Esophagus muscularis mucosa (tissue), 4 donors: ENCODE results near the gene TRAF3. TPM values are rescaled to one million over a fixed set of nuclear protein-coding genes. Genes with fewer than 3 reads are reported as not detected.

ENCODE experiments used
- DNase-seq: peaks from one replicate; pipeline ENCODE4 v3.0.0-alpha.2; 2017; ENCODE audit errors: extremely low spot score
- H3K27ac ChIP-seq, 4 donors: fragments of 200-600 bp; sonication (generic); replicated peaks in 1 of 4; 1 replicate in 3 of 4; 2 replicates in 1 of 4; pipeline ENCODE4 v1.5.1; 2016 to 2019; ENCODE audit warnings: mild to moderate bottlenecking in 1 of 4
- H3K27me3 ChIP-seq, 4 donors: fragments of 200-600 bp; sonication (generic); one replicate each; pipeline versions ENCODE4 v1.5.1 to v1.6.0; 2016 to 2019
- H3K36me3 ChIP-seq, 4 donors: fragments of 200-600 bp; sonication (generic); one replicate each; pipeline ENCODE4 v1.5.1; 2016 to 2019
- H3K4me1 ChIP-seq, 4 donors: fragments of 200-600 bp; sonication (generic); one replicate each; pipeline ENCODE4 v1.5.1; 2016 to 2019
- H3K4me3 ChIP-seq, 4 donors: fragments of 200-600 bp; sonication (generic); 1 replicate in 2 of 4; 2 replicates in 2 of 4; pipeline ENCODE4 v1.5.1; 2016 to 2019; ENCODE audit warnings: mild to moderate bottlenecking in 4 of 4, moderate library complexity in 1 of 4
- H3K9me3 ChIP-seq, 4 donors: fragments of 200-600 bp; sonication (generic); 1 replicate in 3 of 4; 2 replicates in 1 of 4; pipeline ENCODE4 v1.5.1; 2016 to 2019
- EP300 ChIP-seq: sonication (generic); formaldehyde crosslinking; IDR thresholded peaks from one replicate; pipeline ENCODE4 v1.6.1; 2017; ENCODE audit warnings: antibody characterized with exemption
- POLR2A ChIP-seq: fragments of 450-650 bp; IDR thresholded peaks from one replicate; pipeline ENCODE4 v1.6.1; 2017; ENCODE audit warnings: antibody characterized with exemption, moderate library complexity, mild to moderate bottlenecking, low read depth
- POLR2AphosphoS5 ChIP-seq, 2 donors: sonication (generic); formaldehyde crosslinking; IDR thresholded peaks; one replicate each; pipeline ENCODE4 v1.6.1; 2017; ENCODE audit warnings: antibody characterized with exemption in 2 of 2
- WGBS: methylation state at CpG from one replicate; pipeline ENCODE4 v1.1.5; 2018; 5-methylcytosine and 5-hydroxymethylcytosine counted together
- intact Hi-C: fragments of 100-400 bp; cut with DNase I; formaldehyde crosslinking; loops from one replicate; pipeline ENCODE4 v1.15.1; 2023
- total RNA-seq, 4 donors: library from RNA; depleted of rRNA; stranded (reverse); fragments of >200 nt; gene quantifications; one replicate each; pipeline versions ENCODE4 v1.1.0 to v1.2.1, GENCODE V29; 2016
- TF ChIP-seq, protein P1 (sequence below), 3 experiments: fragments of 200-600 bp in 2 of 3; fragments of 450-650 bp in 1 of 3; sonication (generic) in 2 of 3; IDR thresholded peaks; one replicate each; pipeline ENCODE4 v1.5.1; 2017 to 2019; ENCODE audit warnings: antibody characterized with exemption in 3 of 3, mild to moderate bottlenecking in 2 of 3, moderate library complexity in 1 of 3

Gene TRAF3
- total RNA-seq, 4 donors from 2014 or later: 9.6 to 19.1 (median 17.5) TPM

DNA sequence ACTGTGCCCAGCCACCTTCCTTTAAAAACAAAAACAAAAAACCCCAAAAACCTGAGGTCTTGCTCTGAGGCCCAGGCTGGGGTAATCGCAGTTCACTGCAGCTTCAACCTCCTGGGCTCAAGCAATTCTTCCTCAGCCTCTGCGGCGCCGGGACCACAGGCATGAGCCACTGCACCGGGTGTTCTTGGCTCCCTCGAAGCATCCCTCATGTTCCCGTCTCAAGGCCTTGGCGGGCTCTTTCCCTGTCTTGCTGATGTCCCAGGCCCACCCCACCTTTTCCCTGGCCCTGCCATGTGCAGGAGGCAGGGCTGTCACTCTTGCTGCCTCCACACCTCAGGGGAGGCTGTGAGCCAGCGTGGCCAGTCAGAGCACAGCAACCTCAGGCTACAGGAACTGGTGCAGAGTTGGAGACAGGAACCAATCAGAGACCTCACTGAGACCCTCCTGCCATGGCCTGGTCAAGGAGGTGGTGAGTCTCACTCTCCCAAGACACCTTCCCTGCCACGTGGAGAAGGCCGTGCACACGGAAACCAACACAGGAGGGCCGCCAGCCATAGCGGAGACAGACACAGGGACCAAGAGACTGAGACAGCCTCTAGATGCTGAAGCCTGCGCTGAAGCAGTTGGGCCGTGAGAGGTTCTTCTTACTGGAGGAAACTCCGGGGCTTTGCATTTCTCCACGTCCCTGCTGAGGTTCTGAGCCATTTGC, 139.3 kb downstream of the TRAF3 start:
- intact Hi-C loops: loop anchor here (5.0 to 10.0 kb wide), 2 partner anchors 142 to 394 kb away; partner anchors contain the start of gene TRAF3
- TF ChIP-seq, protein P1, sequence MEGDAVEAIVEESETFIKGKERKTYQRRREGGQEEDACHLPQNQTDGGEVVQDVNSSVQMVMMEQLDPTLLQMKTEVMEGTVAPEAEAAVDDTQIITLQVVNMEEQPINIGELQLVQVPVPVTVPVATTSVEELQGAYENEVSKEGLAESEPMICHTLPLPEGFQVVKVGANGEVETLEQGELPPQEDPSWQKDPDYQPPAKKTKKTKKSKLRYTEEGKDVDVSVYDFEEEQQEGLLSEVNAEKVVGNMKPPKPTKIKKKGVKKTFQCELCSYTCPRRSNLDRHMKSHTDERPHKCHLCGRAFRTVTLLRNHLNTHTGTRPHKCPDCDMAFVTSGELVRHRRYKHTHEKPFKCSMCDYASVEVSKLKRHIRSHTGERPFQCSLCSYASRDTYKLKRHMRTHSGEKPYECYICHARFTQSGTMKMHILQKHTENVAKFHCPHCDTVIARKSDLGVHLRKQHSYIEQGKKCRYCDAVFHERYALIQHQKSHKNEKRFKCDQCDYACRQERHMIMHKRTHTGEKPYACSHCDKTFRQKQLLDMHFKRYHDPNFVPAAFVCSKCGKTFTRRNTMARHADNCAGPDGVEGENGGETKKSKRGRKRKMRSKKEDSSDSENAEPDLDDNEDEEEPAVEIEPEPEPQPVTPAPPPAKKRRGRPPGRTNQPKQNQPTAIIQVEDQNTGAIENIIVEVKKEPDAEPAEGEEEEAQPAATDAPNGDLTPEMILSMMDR (IDR thresholded peaks at IDR 0.05): no peak
- TF ChIP-seq POLR2AphosphoS5 (IDR thresholded peaks at IDR 0.05): no peak
- TF ChIP-seq POLR2A: no peak
- TF ChIP-seq EP300: no peak
- Histone ChIP-seq H3K27ac (no peak overlapping the region), H3K9me3 (no peaks in the 10 kb centered on the region), H3K4me1 (no peaks in the 10 kb centered on the region), H3K36me3 (no peaks in the 10 kb centered on the region), H3K4me3 (no peak overlapping the region), H3K27me3 (peaks cover 0 to 5% (median 0%) of the 10 kb centered on the region in 4 donors)
- no peak for DNase-seq
- 73% methylated on average over 12 of the region's 18 CpGs for WGBS

DNA sequence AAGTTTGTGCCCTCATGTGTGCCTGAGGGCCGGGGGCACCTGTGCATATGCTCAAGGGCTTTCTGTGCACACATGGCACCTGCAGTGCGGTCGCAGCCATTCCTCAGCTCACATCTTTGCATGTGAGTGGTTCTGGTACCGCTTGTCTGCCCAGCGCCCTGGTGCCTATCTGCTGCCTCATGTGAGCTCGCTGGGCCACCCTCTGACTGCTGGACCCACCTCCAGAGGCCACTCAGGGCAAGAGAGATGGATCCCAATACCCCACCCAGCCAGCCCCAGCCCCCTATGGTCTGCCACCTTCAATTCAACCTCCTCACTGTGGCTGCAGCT, 139.8 kb downstream of the TRAF3 start:
- Histone ChIP-seq H3K9me3 (no peaks in the 10 kb centered on the region), H3K27ac (no peak overlapping the region), H3K27me3 (peaks cover 0 to 8% (median 0%) of the 10 kb centered on the region in 4 donors), H3K36me3 (no peaks in the 10 kb centered on the region), H3K4me3 (no peak overlapping the region), H3K4me1 (no peaks in the 10 kb centered on the region)
- intact Hi-C loops: loop anchor here (5.0 to 10.0 kb wide), 2 partner anchors 142 to 395 kb away; partner anchors contain the start of gene TRAF3
- TF ChIP-seq, protein P1 (IDR thresholded peaks at IDR 0.05): no peak
- no peak for TF ChIP-seq EP300
- TF ChIP-seq POLR2AphosphoS5 (IDR thresholded peaks at IDR 0.05): no peak
- no peak for TF ChIP-seq POLR2A
- DNase-seq: no peak
- WGBS: 92% methylated on average over 5 of the region's 6 CpGs

DNA sequence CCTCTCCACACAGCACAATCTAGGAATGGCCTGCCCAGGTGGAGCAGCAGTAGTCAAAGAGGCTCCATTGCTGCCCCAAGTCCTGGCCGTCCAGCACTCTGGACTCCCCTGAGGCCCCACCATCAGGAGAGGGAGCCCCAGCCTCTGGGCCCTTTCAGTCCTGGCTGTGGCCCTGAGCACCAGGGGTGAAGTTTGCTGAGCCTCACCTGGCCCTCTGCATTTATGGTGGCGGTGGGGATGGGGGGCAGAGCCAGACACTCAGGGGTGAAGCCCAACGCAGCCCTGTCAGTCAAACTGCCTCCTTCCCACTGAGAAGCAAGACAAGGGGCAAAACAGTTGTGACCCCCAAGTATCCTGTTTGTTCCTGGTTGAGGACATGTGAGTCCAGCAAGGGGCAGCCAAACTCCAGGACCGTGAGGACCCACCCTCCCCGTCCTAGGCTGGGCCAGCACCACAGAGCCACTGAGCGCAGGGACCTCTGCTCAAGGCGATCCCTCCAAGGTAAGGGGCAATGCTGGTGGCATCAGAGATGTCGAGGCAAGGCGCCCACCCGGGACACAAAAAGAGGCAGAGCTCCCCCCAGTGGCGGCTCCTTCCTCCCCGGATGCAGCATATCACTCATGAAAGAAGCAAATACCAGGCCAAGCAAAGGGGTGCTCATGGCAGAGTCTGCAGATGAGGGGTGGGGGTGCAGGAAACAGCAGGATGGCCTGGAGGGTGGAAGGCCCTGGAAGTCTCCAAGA, 140.4 kb downstream of the TRAF3 start:
- no peaks in the 10 kb centered on the region for H3K9me3 ChIP-seq
- intact Hi-C loops: loop anchor here (2.0 to 10.0 kb wide), 3 partner anchors 143 to 395 kb away; partner anchors contain the start of gene TRAF3
- H3K27me3 ChIP-seq: peaks cover 0 to 14% (median 2%) of the 10 kb centered on the region in 4 donors
- DNase-seq: no peak
- 40% methylated on average over 12 of the region's 12 CpGs for WGBS
- H3K36me3 ChIP-seq: no peaks in the 10 kb centered on the region
- no peak overlapping the region for H3K4me3 ChIP-seq
- no peak for TF ChIP-seq POLR2A
- TF ChIP-seq, protein P1 (IDR thresholded peaks at IDR 0.05): peak; percentile 62 to 69 (median 62)
- no peak overlapping the region for H3K27ac ChIP-seq
- H3K4me1 ChIP-seq: peaks cover under 1 to 3% (median 1%) of the 10 kb centered on the region in 4 donors

DNA sequence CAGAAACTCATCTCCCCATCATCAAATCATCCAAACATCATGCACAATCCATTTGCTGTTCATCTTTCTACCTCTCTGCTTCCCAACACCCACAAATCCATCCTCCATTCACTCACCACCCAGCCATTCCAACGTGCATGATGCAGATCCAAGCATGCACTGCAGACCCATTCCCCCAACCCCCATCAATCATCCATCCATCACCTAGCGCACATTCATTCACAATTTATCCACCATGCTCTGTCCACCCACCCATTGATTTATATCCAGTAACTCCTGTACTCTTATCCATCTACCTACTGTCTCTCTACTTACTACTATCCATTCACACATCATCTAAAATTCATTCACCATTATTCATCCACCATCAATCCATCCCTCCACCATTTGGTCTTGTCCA, 141.2 kb downstream of the TRAF3 start:
- H3K27me3 ChIP-seq: peaks cover 0 to 22% (median 7%) of the 10 kb centered on the region in 4 donors
- H3K9me3 ChIP-seq: no peaks in the 10 kb centered on the region
- TF ChIP-seq POLR2AphosphoS5 (IDR thresholded peaks at IDR 0.05) (no peak), POLR2A (no peak), EP300 (no peak)
- TF ChIP-seq, protein P1 (IDR thresholded peaks at IDR 0.05): no peak
- intact Hi-C loops: loop anchor here (2.0 to 10.0 kb wide), 3 partner anchors 144 to 396 kb away; partner anchors contain the start of gene TRAF3
- WGBS: 58% methylated on average over 2 of the region's 2 CpGs
- no peaks in the 10 kb centered on the region for H3K36me3 ChIP-seq
- no peak overlapping the region for H3K4me3 ChIP-seq
- DNase-seq: no peak
- no peak overlapping the region for H3K27ac ChIP-seq
- H3K4me1 ChIP-seq: peaks cover 7 to 11% (median 9%) of the 10 kb centered on the region in 4 donors
